GM13977 (cell line): ENCODE results near the gene G6PC1.
"Not testable (repeated sequence)": the region's sequence is repeated elsewhere in the genome, so short reads cannot be mapped to it uniquely, and the experiment has no call there.

ENCODE experiments used
- DNase-seq: peaks from one replicate; pipeline ENCODE4 v3.0.0; 2012; ENCODE audit warnings: low spot score
- in situ Hi-C: fragments of 300-500 bp; cut with MboI; formaldehyde crosslinking; loops from one replicate; pipeline ENCODE4 v1.12.0; 2022; ENCODE audit warnings: low sequenced_read_pairs, low pct_unique_long_range_greater_than_20kb, mixed read lengths, inconsistent platforms; ENCODE audit not compliant: unreplicated experiment
- TF ChIP-seq, protein P1 (sequence below): IDR thresholded peaks from 2 replicates; pipeline ENCODE4 v1.5.1; 2012; ENCODE audit warnings: mild to moderate bottlenecking, control low read depth; ENCODE audit not compliant: insufficient read depth; ENCODE audit errors: extremely low read depth, missing control alignments

G6PC1 gene

DNA sequence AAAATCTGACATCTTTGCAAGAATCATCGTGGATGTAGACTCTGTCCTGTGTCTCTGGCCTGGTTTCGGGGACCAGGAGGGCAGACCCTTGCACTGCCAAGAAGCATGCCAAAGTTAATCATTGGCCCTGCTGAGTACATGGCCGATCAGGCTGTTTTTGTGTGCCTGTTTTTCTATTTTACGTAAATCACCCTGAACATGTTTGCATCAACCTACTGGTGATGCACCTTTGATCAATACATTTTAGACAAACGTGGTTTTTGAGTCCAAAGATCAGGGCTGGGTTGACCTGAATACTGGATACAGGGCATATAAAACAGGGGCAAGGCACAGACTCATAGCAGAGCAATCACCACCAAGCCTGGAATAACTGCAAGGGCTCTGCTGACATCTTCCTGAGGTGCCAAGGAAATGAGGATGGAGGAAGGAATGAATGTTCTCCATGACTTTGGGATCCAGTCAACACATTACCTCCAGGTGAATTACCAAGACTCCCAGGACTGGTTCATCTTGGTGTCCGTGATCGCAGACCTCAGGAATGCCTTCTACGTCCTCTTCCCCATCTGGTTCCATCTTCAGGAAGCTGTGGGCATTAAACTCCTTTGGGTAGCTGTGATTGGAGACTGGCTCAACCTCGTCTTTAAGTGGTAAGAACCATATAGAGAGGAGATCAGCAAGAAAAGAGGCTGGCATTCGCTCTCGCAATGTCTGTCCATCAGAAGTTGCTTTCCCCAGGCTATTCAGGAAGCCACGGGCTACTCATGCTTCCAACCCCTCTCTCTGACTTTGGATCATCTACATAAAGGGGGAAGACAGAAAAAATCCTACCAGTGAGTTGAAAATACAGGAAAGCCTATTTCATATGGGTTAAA lies at the start of gene G6PC1:
G6PC1 (plus strand) TSS at position 340 of the 872 bp plus-strand sequence; CDS start at position 418, 78 bp downstream.
- in situ Hi-C loops, result no loop called here
- no peak for DNase-seq
- TF ChIP-seq, protein P1, sequence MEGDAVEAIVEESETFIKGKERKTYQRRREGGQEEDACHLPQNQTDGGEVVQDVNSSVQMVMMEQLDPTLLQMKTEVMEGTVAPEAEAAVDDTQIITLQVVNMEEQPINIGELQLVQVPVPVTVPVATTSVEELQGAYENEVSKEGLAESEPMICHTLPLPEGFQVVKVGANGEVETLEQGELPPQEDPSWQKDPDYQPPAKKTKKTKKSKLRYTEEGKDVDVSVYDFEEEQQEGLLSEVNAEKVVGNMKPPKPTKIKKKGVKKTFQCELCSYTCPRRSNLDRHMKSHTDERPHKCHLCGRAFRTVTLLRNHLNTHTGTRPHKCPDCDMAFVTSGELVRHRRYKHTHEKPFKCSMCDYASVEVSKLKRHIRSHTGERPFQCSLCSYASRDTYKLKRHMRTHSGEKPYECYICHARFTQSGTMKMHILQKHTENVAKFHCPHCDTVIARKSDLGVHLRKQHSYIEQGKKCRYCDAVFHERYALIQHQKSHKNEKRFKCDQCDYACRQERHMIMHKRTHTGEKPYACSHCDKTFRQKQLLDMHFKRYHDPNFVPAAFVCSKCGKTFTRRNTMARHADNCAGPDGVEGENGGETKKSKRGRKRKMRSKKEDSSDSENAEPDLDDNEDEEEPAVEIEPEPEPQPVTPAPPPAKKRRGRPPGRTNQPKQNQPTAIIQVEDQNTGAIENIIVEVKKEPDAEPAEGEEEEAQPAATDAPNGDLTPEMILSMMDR, result no peak

DNA sequence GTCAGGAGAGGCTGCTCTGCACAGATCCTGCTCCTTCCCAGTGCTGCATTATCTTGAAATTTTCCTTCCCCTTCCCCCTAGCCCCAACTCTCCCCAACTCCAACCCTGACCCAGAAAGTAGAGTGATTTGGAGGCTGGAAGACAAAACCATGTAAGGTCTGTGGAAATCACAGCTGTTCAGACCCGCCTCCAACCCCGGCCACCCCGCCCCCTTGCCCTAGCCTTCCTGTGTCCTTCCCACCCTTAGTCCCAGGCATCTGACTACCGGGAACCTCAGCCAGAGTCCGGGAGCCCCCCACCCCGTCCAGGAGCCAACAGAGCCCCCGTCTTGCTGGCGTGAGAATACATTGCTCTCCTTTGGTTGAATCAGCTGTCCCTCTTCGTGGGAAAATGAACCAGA lies 49.6 kb upstream of the G6PC1 start, which contains the start of gene AOC3:
AOC3 (plus strand) TSS at position 246 of the 400 bp plus-strand sequence; CDS start at position 391, 145 bp downstream.
- no peak for DNase-seq
- TF ChIP-seq, protein P1, result no peak
- in situ Hi-C loops, result no loop called here

DNA sequence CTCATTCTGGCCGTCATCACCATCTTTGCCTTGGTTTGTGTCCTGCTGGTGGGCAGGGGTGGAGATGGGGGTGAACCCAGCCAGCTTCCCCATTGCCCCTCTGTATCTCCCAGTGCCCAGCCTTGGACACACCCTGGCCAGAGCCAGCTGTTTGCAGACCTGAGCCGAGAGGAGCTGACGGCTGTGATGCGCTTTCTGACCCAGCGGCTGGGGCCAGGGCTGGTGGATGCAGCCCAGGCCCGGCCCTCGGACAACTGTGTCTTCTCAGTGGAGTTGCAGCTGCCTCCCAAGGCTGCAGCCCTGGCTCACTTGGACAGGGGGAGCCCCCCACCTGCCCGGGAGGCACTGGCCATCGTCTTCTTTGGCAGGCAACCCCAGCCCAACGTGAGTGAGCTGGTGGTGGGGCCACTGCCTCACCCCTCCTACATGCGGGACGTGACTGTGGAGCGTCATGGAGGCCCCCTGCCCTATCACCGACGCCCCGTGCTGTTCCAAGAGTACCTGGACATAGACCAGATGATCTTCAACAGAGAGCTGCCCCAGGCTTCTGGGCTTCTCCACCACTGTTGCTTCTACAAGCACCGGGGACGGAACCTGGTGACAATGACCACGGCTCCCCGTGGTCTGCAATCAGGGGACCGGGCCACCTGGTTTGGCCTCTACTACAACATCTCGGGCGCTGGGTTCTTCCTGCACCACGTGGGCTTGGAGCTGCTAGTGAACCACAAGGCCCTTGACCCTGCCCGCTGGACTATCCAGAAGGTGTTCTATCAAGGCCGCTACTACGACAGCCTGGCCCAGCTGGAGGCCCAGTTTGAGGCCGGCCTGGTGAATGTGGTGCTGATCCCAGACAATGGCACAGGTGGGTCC lies 49.0 kb upstream of the G6PC1 start:
- DNase-seq, in situ Hi-C loops: not testable (repeated sequence)

DNA sequence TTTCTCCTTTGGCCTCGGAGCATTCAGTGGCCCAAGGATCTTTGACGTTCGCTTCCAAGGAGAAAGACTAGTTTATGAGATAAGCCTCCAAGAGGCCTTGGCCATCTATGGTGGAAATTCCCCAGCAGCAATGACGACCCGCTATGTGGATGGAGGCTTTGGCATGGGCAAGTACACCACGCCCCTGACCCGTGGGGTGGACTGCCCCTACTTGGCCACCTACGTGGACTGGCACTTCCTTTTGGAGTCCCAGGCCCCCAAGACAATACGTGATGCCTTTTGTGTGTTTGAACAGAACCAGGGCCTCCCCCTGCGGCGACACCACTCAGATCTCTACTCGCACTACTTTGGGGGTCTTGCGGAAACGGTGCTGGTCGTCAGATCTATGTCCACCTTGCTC lies 48.2 kb upstream of the G6PC1 start:
- in situ Hi-C loops, result no loop called here
- no peak for DNase-seq
- TF ChIP-seq, protein P1, result no peak

DNA sequence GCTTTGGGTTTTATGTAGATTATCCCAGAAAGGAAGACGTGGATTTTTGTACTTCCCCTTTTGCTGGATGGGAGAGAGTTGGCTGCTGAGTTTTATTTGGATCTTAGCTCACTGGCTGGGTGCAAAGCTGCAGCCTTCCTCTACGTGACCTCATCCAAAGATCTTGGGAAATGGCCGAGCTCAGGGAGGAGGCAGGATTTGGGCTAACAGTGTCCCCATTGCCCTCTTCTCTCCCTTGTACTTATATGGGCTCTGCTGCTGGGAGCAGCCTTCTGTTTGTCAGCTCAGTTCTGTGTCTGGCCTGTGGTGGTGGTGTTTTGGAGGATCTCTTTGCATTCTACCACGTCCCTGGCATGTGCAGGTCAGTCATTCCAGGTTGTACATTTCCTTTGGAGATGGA lies 47.6 kb upstream of the G6PC1 start:
- no peak for DNase-seq
- in situ Hi-C loops, result no loop called here
- TF ChIP-seq, protein P1, result no peak

- in situ Hi-C loops, result no loop called here
- no peak for DNase-seq
- TF ChIP-seq, protein P1, result no peak
Measured at GRCh38 chr17:42853597-42853967, 47.0 kb upstream of the G6PC1 start.
